Right lobe of liver (tissue), 4 donors: Measurements from ENCODE around the gene CLEC18B.
"Not testable (repeated sequence)": the region's sequence is repeated elsewhere in the genome, so short reads cannot be mapped to it uniquely, and the experiment has no call there.

ENCODE experiments used
- CTCF ChIP-seq, 4 donors: fragments of 200-600 bp in 3 of 4; fragments of 450-650 bp in 1 of 4; IDR thresholded peaks; one replicate each; pipeline versions ENCODE4 v1.5.1 to v1.8.0; 2016 to 2022; ENCODE audit warnings: antibody characterized with exemption in 4 of 4, mild to moderate bottlenecking in 2 of 4
- POLR2A ChIP-seq: fragments of 450-650 bp; IDR thresholded peaks from one replicate; pipeline ENCODE4 v1.6.1; 2017; ENCODE audit warnings: antibody characterized with exemption, mild to moderate bottlenecking
- donor health status: DM: no; HTN: no; CAD: no.
- donor health status: DM: no; HTN: no; CAD: no.
- donor health status: DM: no; HTN: yes; CAD: no.

GRCh38 chr16:74422086-74422485 is 808 bp upstream of the CLEC18B start:
- not testable (repeated sequence) for TF ChIP-seq CTCF (IDR thresholded peaks at IDR 0.05); POLR2A
